Activated T-helper 1 cell treated with anti-CD3 and anti-CD28 coated beads, Interleukin-12 subunit alpha, Interleukin-12 subunit beta, Interleukin-2, Interleukin-4 antibody, amounts not matched to agents 30 ng/mL and 10 ng/mL and 1 ng/mL, durations not matched to agents 14 hours and 24 hours and 36 hours (primary cell): ENCODE measurements around the gene BBS7. TPM values are rescaled to one million over a fixed set of nuclear protein-coding genes. Genes with fewer than 3 reads are reported as not detected.
A peak's percentile ranks its signal among the peaks of the same experiment; 100 is the strongest.

Experiments
- DNase-seq: peaks from one replicate; pipeline ENCODE4 v3.0.0; 2021; ENCODE audit warnings: low spot score
- H3K27ac Mint-ChIP-seq: one replicate; pipeline ENCODE4 v1.8.0; 2021; ENCODE audit warnings: mild to moderate bottlenecking, mixed read lengths
- H3K27me3 Mint-ChIP-seq: one replicate; pipeline ENCODE4 v1.8.0; 2022; ENCODE audit warnings: mild to moderate bottlenecking, moderate library complexity, mixed read lengths; ENCODE audit not compliant: insufficient read depth
- H3K36me3 Mint-ChIP-seq: one replicate; pipeline ENCODE4 v1.8.0; 2021; ENCODE audit warnings: low read depth, mixed read lengths
- H3K4me1 Mint-ChIP-seq: one replicate; pipeline ENCODE4 v1.8.0; 2021; ENCODE audit warnings: low read depth, mixed read lengths
- H3K4me3 Mint-ChIP-seq: one replicate; pipeline ENCODE4 v1.8.0; 2021; ENCODE audit warnings: mild to moderate bottlenecking, moderate library complexity, mixed read lengths
- H3K9me3 Mint-ChIP-seq: one replicate; pipeline ENCODE4 v1.8.0; 2021; ENCODE audit warnings: mixed read lengths
- intact Hi-C: fragments of 100-400 bp; cut with micrococcal nuclease; formaldehyde crosslinking; loops from one replicate; pipeline ENCODE4 v1.15.1; 2024
- total RNA-seq: library from RNA; stranded (reverse); gene quantifications from 2 replicates; pipeline ENCODE4 v1.2.3, GENCODE V29; 2022

BBS7 gene
- total RNA-seq, 1 donor from 2014 or later = 20.2 TPM

DNA sequence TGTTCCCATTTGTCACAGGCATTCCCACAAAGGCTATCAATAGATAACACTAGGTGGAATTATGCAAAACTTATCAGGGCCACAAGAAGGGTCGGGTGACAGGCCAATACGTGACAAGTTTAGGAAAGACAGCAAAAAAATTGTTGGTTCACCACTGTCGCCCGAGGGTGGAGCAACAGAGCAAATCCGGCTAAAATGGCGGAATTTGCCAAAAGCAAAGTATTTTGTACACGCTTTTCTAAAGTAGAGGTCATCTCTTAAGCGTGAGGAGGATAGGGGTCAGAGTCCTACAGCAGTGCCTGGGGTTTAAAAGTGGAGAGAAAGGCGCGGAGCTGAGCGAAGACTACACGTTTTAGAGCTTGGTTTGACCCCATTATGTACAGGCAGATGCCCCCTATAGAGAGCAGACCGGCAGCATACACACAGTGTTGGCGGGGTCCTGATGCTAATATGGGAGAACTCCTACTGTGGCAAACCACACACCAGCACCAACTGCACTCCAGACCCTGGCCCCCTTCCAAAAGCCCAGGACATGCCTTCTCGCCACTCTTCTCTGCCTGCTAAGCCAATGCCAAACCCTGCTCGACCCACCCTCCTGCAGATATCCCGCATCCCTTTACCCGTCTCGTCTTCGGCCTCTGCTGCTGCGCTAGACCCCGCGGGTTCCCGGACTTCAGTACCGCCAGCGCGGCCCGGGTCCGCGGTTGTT lies 47.3 kb downstream of the BBS7 start:
- DNase-seq = peak; percentile 34
- no peaks in the 10 kb centered on the region for H3K27me3 Mint-ChIP-seq
- H3K27ac Mint-ChIP-seq = peak overlapping the region; percentile 91
- peaks cover 35% of the 10 kb centered on the region for H3K36me3 Mint-ChIP-seq
- peaks cover 51% of the 10 kb centered on the region for H3K4me1 Mint-ChIP-seq
- intact Hi-C loops = loop anchor here (1.0 to 5.0 kb wide), 5 partner anchors 9 to 909 kb away; partner anchors contain the start of genes BBS12, BLTP1 and EXOSC9
- H3K9me3 Mint-ChIP-seq = no peaks in the 10 kb centered on the region
- H3K4me3 Mint-ChIP-seq = peak overlapping the region; percentile 94

DNA sequence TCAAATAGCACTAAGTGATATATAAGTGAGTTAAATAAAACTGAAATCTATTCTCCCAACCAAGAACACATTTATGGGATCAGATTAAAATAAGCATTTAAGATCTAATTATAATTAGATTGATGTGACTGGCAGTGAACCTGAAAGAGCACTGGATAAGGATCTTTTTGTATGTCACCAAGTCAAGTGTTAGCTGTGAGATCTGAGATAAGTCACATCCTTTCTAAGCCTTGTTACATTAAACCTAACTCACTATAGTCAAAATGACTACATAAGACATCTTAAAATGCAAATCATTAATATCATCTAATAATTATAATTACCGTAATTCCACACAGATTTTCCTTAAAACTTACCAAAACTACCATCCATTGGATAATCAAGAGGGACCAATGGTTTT lies 48.2 kb downstream of the BBS7 start:
- no peak for DNase-seq
- Mint-ChIP-seq H3K4me3 (peak overlapping the region; percentile 94), H3K9me3 (no peaks in the 10 kb centered on the region), H3K27me3 (no peaks in the 10 kb centered on the region), H3K4me1 (peaks cover 58% of the 10 kb centered on the region), H3K27ac (peak overlapping the region; percentile 91), H3K36me3 (peaks cover 41% of the 10 kb centered on the region)
- intact Hi-C loops = loop anchor here (1.0 to 5.0 kb wide), 4 partner anchors 8 to 910 kb away; partner anchors contain the start of genes BBS12 and EXOSC9

DNA sequence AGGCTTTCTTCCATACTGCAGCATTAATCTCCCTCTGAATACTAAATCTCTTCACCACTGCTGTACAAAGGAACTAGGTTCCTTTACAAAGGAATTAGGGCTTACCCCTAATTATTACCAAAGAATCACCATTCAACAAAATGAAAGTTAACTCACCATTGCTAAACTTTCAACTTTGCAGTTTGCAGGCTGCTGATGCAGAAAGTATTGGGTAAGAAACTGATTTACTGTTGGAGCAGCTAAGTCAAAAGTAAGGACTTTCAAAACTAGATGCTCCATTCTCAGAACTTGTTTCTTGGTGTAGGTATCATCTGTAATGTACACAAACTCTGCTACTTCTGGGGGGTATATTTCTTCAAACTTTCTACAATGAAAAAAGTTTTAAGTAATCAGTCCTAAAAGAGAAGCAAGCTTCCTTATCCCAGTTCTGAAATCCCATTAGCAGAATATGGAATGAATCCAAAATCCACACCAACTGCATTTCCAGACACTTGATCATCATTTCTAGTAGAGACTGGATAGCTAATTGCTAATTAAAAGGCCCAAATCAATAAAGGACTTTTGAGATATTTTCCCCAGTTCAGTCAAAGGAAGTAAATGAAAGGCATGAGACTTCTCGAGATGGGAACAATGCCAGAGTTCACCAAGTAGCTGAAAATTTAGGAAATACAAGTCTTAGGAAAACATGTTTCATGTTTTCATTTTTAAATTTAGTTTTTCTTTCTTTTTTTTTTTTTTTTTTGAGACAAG lies 50.9 kb downstream of the BBS7 start:
- Mint-ChIP-seq H3K27ac (peak overlapping the region; percentile 19), H3K4me3 (peak overlapping the region; percentile 10), H3K9me3 (no peaks in the 10 kb centered on the region), H3K27me3 (no peaks in the 10 kb centered on the region), H3K4me1 (peaks cover 69% of the 10 kb centered on the region), H3K36me3 (peaks cover 51% of the 10 kb centered on the region)
- intact Hi-C loops = no loop called here
- no peak for DNase-seq

DNA sequence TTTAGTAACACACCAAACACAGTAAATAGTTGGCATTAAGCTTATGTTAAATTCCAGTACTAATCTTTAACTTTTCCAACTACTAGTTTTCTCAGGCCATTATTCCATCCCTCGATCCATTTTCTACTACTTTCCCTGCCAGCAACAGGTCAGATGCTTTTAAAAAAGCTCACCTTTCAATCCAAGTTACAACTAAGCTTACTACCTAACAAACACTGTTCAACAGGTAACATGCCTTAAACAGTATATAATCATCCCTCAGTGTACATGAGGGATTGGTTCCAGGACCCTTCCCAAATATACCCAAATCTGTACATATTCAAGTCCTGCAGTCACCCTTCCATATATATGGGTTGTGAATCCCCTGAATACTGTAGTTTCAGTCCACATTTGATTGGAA lies 52.1 kb downstream of the BBS7 start:
- H3K36me3 Mint-ChIP-seq = peaks cover 56% of the 10 kb centered on the region
- peak overlapping the region; percentile 13 for H3K27ac Mint-ChIP-seq
- intact Hi-C loops = no loop called here
- no peaks in the 10 kb centered on the region for H3K9me3 Mint-ChIP-seq
- no peak for DNase-seq
- H3K4me3 Mint-ChIP-seq = no peak overlapping the region
- H3K4me1 Mint-ChIP-seq = peaks cover 62% of the 10 kb centered on the region
- no peaks in the 10 kb centered on the region for H3K27me3 Mint-ChIP-seq

DNA sequence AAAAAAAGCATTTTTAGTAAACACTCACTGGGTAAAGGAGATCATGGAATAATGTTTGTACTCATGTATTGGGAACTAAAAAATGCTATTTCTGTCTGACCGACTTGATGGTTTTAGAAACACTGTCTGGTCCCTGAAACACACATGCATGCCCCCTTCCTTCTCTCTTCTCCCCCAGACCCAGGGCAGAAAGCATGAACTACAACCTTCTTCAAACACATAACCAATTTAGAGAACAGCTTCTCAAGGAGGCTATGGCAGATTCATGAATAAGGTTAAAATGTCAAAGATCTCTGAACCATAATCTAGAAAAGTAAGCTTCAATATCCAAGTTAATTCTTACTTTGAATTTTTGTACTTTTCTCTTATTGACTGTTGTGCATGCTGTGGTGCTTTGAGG lies 52.6 kb downstream of the BBS7 start:
- no peaks in the 10 kb centered on the region for H3K9me3 Mint-ChIP-seq
- intact Hi-C loops = no loop called here
- peaks cover 65% of the 10 kb centered on the region for H3K4me1 Mint-ChIP-seq
- H3K4me3 Mint-ChIP-seq = no peak overlapping the region
- DNase-seq = no peak
- H3K27me3 Mint-ChIP-seq = no peaks in the 10 kb centered on the region
- H3K27ac Mint-ChIP-seq = peak overlapping the region; percentile 15
- H3K36me3 Mint-ChIP-seq = peaks cover 59% of the 10 kb centered on the region

DNA sequence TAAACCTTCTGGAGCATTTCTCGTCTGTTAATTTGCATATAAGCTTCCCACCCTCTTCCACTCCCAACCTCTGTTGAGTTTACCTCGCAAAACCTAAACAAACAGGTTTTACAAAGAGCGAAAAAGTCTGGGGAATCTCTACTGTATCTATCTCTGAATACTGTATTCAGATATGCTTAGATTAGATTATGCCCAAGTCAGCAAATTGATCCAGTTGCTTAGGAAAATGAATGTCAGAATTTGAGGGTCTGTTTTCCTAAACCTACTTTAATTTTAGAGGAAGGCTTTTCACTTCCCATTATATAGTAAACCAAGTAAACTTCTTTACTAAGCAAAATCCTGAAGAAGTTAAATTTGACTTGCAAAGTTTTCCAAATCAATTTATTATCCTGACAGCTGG lies 53.3 kb downstream of the BBS7 start:
- peaks cover 58% of the 10 kb centered on the region for H3K4me1 Mint-ChIP-seq
- H3K4me3 Mint-ChIP-seq = no peak overlapping the region

DNA sequence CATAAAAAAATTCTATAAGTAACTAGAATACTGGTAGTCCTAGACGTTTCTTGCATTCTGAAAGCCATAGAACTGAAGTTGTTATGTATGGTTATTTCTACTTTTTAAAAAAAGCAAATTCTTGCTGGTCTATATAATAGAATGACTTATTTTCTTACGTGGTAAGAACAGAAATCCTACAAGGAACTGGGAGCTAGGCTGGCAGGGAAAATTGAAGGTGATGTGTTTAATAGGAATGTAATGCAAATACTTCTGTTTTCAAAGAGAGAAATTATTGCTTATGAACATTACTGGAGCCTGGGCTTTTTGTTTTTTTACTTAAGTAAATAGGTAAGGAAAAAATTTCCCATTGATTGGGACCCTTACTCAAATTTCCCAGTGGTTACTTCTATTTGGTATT lies 55.5 kb downstream of the BBS7 start:
- H3K4me3 Mint-ChIP-seq = no peak overlapping the region
- peaks cover 53% of the 10 kb centered on the region for H3K36me3 Mint-ChIP-seq
- no peaks in the 10 kb centered on the region for H3K9me3 Mint-ChIP-seq
- no peaks in the 10 kb centered on the region for H3K27me3 Mint-ChIP-seq
- H3K27ac Mint-ChIP-seq = no peak overlapping the region
- DNase-seq = no peak
- peaks cover 51% of the 10 kb centered on the region for H3K4me1 Mint-ChIP-seq
- intact Hi-C loops = loop anchor here (1.0 kb wide), 1 partner anchor 8 kb away; no protein-coding TSS in a partner anchor

More for the DNA sequence above, 53.3 kb downstream of the BBS7 start:
- Mint-ChIP-seq H3K36me3 (peaks cover 56% of the 10 kb centered on the region), H3K9me3 (no peaks in the 10 kb centered on the region), H3K27me3 (no peaks in the 10 kb centered on the region), H3K27ac (no peak overlapping the region)
- intact Hi-C loops = no loop called here
- no peak for DNase-seq

DNA sequence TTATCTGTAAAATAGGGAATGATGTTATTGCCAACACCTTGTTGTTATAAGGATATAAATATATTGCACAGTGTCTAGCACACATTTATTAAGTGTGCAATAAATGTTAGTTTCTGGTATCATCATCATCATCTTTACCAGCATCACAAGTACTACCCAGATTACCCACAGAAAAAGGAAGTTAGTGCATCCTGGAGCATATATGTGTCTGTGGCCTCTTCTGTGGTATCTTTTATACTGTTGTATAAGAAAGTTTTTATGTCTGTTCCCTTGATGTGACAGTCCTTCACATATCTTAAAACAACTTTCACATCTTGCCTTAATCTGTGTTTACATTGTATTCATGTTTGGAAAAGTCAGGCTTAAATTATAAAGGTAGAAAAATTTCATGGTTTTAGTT lies 59.2 kb downstream of the BBS7 start:
- Mint-ChIP-seq H3K4me3 (no peak overlapping the region), H3K4me1 (peaks cover 25% of the 10 kb centered on the region)
- DNase-seq = no peak

DNA sequence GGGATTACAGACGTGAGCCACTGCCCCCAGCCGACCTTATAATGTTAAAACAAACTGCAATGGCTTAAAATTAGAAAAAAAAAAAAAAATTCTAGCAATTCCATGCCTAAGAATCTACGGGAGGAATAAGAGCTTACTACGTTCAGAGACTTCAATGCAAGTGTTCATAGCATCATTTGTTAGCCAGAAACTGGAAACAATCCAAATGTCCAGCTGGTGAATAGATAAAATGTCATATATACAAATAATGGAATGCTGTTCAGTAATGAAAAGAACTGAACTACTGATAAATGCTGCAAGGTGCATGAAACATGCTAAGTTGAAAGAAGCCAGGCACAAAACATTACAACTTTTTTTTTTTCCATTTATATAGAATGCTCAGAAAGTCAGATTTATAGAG lies 63.9 kb downstream of the BBS7 start:
- H3K9me3 Mint-ChIP-seq = no peaks in the 10 kb centered on the region
- no peak for DNase-seq
- peaks cover 36% of the 10 kb centered on the region for H3K36me3 Mint-ChIP-seq
- H3K4me1 Mint-ChIP-seq = peaks cover 36% of the 10 kb centered on the region
- intact Hi-C loops = no loop called here
- H3K27ac Mint-ChIP-seq = no peak overlapping the region
- H3K4me3 Mint-ChIP-seq = no peak overlapping the region
- no peaks in the 10 kb centered on the region for H3K27me3 Mint-ChIP-seq

More for the DNA sequence above, 59.2 kb downstream of the BBS7 start:
- peaks cover 32% of the 10 kb centered on the region for H3K36me3 Mint-ChIP-seq
- no peaks in the 10 kb centered on the region for H3K9me3 Mint-ChIP-seq
- no peaks in the 10 kb centered on the region for H3K27me3 Mint-ChIP-seq
- H3K27ac Mint-ChIP-seq = no peak overlapping the region
- intact Hi-C loops = no loop called here

DNA sequence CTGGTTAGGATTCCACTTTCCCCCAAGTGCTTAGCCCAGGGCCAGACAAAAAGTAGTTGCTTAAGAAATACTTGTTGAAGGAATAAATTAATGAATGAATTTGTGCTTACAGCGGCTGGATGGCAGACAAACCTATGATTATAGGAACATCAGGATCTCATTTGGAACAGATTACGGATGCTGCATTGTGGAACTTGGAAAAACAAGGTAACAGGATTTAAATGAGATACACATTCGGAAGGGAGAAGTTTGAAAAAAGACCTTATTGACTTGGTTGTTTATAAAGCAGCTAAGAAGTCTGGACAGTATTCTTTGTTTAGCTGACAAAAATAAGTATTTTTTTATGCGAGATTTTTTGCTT lies 68.6 kb downstream of the BBS7 start:
- Mint-ChIP-seq H3K27me3 (no peaks in the 10 kb centered on the region), H3K36me3 (peaks cover 24% of the 10 kb centered on the region), H3K27ac (peak overlapping the region; percentile 97), H3K9me3 (no peaks in the 10 kb centered on the region), H3K4me3 (peak overlapping the region; percentile 90), H3K4me1 (peaks cover 48% of the 10 kb centered on the region)
- no peak for DNase-seq
- intact Hi-C loops = loop anchor here (1.0 to 2.0 kb wide), 6 partner anchors 9 to 1735 kb away; partner anchors contain the start of genes ANXA5, BBS7, BLTP1 and MAD2L1

DNA sequence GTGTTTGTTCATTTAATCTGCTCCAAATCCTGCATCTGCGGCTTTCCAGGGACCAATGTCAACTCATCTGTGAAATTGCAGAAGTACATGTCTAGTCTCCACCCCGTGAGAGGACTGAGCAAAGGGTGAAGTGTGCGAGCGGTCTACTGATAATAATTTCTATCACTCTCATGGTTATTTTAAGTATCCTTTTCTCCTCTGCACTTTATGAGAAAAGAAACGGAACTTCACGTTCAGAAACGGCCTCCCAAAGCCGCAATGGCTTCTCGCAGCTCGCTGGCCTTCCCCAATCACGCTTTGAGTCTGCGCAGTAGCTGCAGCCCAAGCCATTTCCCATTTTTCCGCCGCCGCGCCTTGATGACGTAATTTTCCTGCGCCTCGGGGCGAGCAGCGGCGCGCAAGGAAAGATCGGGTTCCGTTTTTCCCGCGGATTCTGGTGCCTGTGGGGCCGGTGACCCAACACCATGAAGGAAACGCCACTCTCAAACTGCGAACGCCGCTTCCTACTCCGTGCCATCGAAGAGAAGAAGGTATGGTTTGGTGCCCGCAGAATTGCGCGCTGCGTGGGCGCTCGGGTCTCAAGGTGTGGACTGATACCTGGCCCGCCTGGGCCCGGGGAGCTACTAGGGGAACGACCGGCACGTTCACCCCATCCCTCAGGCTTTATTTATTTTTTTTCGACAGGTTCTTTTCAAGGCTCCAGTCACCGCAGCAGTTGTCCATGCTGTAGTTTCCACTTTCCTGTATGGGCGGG lies 69.1 kb downstream of the BBS7 start, which contains the start of gene EXOSC9:
EXOSC9 (plus strand) TSS at position 363 of the 754 bp plus-strand sequence; CDS start at position 465, 102 bp downstream.
- Mint-ChIP-seq H3K9me3 (no peaks in the 10 kb centered on the region), H3K27ac (peak within 1 kb of the TSS; percentile 97), H3K27me3 (no peaks in the 10 kb centered on the region), H3K4me1 (peaks cover 51% of the 10 kb centered on the region), H3K4me3 (peak within 1 kb of the TSS; percentile 90), H3K36me3 (peaks cover 22% of the 10 kb centered on the region)
- intact Hi-C loops = loop anchor here (1.0 to 2.0 kb wide), 6 partner anchors 9 to 1735 kb away; partner anchors contain the start of genes ANXA5, BBS7, BLTP1 and MAD2L1
- peak; percentile 92 for DNase-seq

DNA sequence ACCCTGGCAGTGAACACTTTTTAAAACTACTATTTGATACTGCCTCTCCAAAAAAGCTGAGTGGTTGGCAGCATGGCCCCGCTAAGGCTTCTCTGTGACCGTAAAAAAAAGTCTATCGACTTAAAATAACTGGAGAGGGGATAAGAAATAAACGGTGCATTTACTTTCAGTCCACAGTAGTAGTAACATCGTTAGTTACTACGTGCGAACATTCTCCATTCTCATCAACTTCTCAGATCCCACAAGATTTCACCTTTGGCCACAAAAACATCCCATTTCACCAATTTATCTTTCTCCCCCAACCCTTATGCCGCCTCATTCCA lies 69.7 kb downstream of the BBS7 start:
- Mint-ChIP-seq H3K36me3 (peaks cover 22% of the 10 kb centered on the region), H3K4me3 (peak overlapping the region; percentile 90), H3K9me3 (no peaks in the 10 kb centered on the region), H3K27me3 (no peaks in the 10 kb centered on the region), H3K4me1 (peaks cover 57% of the 10 kb centered on the region), H3K27ac (peak overlapping the region; percentile 97)
- intact Hi-C loops = loop anchor here (2.0 kb wide), 1 partner anchor 352 kb away; the partner anchor contains the start of gene BLTP1
- DNase-seq = no peak
